ENCODE data around the gene TRIM4.
A peak's percentile ranks its signal among the peaks of the same experiment; 100 is the strongest.

TRIM4 gene

DNA sequence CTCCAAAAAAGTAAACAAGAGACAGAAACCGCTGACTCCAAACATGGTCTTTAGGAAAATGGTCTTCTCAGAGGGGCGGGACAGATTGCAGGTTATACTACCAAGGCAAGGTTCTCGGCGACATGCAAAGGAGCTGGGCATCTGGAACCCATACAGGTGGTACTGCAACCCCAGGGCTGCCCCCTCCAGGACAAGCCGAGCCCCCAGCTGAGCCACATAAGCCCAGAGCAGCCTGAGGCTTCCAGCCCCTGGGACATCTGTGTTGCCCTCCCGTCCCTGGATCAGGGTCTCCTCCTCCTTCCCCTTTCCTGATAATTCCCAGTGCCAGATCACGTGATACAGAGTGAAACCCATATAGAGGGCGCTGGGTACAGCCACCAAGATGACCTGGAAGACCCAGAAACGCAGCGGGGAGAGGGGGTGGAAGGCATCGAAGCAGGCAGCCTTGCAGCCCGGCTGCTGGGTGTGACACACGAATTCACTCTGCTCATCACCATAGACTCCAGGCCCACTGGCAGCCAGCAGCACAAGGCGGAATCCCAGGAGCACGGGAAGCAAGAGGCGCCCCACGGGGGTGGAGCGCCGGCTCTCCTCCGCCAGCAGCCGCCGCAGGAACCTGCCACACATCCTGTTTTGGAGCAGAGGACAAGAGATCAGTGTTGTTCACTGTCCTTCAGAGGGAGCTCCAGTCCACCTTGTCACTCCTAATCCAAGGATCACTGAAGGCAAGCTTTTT lies 9.8 kb upstream of the TRIM4 start, which contains the start of gene GJC3:
TSS of gene GJC3 (minus strand) at position 627 of the 736 bp plus-strand sequence. CDS start at position 627, 0 bp downstream.
- in situ Hi-C loops (cut with MboI; ENCODE audit: low pct_unique_long_range_greater_than_20kb, low sequenced_read_pairs, unreplicated experiment): no loop called here
- peak; percentile 48 for DNase-seq (ENCODE audit: low spot score)
- TF ChIP-seq, protein P1, sequence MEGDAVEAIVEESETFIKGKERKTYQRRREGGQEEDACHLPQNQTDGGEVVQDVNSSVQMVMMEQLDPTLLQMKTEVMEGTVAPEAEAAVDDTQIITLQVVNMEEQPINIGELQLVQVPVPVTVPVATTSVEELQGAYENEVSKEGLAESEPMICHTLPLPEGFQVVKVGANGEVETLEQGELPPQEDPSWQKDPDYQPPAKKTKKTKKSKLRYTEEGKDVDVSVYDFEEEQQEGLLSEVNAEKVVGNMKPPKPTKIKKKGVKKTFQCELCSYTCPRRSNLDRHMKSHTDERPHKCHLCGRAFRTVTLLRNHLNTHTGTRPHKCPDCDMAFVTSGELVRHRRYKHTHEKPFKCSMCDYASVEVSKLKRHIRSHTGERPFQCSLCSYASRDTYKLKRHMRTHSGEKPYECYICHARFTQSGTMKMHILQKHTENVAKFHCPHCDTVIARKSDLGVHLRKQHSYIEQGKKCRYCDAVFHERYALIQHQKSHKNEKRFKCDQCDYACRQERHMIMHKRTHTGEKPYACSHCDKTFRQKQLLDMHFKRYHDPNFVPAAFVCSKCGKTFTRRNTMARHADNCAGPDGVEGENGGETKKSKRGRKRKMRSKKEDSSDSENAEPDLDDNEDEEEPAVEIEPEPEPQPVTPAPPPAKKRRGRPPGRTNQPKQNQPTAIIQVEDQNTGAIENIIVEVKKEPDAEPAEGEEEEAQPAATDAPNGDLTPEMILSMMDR (IDR thresholded peaks at IDR 0.05; ENCODE audit: extremely low read depth, insufficient read depth, missing control alignments): peak; percentile 33

DNA sequence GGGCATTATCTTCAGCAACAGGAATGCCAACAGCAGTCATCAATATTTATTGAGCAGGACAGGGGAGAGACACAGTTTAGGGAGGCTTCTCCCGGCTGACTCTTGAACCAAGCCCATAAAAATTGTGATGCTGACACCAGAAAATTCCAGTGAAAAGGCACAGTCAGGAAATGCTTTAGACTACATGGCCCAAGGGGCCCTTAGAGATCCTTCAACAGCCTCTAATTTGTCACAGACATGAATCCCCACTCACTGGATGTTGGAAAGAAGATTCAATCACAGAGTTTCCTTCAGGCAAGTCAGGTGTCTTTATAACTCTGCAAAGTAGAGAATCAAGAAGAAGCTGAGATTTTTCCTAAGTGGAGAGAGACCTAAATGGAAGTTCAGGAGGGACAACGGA lies 8.9 kb upstream of the TRIM4 start:
- in situ Hi-C loops (cut with MboI; ENCODE audit: low pct_unique_long_range_greater_than_20kb, low sequenced_read_pairs, unreplicated experiment): no loop called here
- no peak for DNase-seq (ENCODE audit: low spot score)
- TF ChIP-seq, protein P1 (IDR thresholded peaks at IDR 0.05; ENCODE audit: extremely low read depth, insufficient read depth, missing control alignments): no peak

DNA sequence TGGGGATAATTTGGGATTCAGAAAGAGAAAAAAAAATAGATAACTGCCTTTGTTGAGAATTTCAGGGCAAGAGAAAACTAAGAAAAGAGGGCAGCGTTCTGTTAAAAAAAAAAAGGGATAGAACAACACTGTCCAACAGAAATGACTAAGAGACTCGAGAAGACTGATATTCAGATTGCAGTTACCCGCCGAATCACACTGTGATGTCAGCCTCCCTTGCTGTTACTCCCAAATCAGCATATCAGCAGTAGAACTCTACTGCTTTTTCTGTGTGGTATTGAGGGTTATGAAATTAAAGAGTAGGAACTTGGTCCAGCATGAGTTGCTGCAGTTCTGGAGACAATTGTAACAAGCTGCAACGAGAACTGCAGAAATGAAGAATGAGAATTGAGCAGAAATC lies 8.2 kb upstream of the TRIM4 start:
- no peak for DNase-seq (ENCODE audit: low spot score)
- TF ChIP-seq, protein P1 (IDR thresholded peaks at IDR 0.05; ENCODE audit: extremely low read depth, insufficient read depth, missing control alignments): no peak
- in situ Hi-C loops (cut with MboI; ENCODE audit: low pct_unique_long_range_greater_than_20kb, low sequenced_read_pairs, unreplicated experiment): no loop called here

DNA sequence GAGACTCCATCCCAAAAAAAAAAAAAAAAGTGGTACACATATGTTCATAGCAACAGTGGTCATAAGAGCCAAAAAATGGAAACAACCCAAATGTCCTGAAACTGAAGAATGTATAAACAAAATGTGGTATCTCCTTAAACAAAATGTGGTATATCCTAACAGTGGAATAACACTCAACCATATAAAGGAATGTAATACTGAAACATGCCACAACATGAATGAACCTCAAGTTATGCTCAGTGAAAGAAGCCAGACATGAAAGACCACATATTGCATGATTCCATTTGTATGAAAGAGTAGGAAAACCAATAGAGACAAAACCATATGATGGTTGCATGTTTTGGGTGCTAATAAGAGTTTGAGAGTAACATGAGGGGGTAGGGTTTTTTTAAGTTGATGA lies 7.0 kb upstream of the TRIM4 start:
- in situ Hi-C loops (cut with MboI; ENCODE audit: low pct_unique_long_range_greater_than_20kb, low sequenced_read_pairs, unreplicated experiment): no loop called here
- TF ChIP-seq, protein P1 (IDR thresholded peaks at IDR 0.05; ENCODE audit: extremely low read depth, insufficient read depth, missing control alignments): no peak
- no peak for DNase-seq (ENCODE audit: low spot score)

DNA sequence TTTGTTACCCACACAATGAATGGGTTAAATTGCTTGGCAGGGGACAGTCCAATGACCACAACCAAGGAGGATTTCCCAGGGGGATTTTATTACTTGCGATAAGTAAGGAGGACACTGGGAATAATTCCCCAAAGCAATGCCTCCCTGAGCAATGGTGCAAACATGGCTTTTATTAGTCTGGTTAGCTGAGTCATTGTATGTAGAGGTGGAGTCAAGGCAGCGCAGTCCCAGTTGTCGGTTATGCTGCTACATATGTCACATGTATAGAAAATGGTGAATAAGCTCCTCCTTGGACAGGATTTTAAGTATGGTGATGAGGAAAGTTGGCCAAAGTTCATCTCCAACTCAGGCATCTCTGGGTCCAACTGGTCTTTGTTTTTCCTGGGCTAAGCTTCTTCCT lies 3.9 kb upstream of the TRIM4 start:
- in situ Hi-C loops (cut with MboI; ENCODE audit: low pct_unique_long_range_greater_than_20kb, low sequenced_read_pairs, unreplicated experiment): no loop called here
- TF ChIP-seq, protein P1 (IDR thresholded peaks at IDR 0.05; ENCODE audit: extremely low read depth, insufficient read depth, missing control alignments): no peak

DNA sequence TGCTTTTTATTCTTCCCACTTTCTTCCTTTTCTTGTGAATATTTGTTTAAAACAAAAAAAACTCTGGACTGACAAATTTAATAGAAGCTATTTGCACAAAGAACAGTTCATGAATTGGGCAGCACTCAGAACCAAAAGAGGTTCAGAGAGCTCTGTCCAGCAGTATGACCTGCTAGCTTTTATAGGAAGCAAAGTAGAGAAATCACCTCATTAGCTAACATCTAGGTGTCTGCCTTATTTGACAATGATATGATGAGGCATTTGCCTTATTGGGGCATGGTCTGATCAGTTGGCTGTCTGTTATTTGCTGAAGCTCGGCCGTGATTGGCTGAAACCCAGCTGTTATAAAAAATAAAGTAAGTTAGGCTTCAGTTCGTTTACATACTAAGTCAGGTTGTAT lies 819 bp upstream of the TRIM4 start:
- TF ChIP-seq, protein P1 (IDR thresholded peaks at IDR 0.05; ENCODE audit: extremely low read depth, insufficient read depth, missing control alignments): no peak
- no peak for DNase-seq (ENCODE audit: low spot score)
- in situ Hi-C loops (cut with MboI; ENCODE audit: low pct_unique_long_range_greater_than_20kb, low sequenced_read_pairs, unreplicated experiment): no loop called here

More for the DNA sequence above, 3.9 kb upstream of the TRIM4 start:
- no peak for DNase-seq (ENCODE audit: low spot score)

Data from GM13977 (cell line).